ENCODE results near the gene TERF2IP.

Gene TERF2IP

DNA sequence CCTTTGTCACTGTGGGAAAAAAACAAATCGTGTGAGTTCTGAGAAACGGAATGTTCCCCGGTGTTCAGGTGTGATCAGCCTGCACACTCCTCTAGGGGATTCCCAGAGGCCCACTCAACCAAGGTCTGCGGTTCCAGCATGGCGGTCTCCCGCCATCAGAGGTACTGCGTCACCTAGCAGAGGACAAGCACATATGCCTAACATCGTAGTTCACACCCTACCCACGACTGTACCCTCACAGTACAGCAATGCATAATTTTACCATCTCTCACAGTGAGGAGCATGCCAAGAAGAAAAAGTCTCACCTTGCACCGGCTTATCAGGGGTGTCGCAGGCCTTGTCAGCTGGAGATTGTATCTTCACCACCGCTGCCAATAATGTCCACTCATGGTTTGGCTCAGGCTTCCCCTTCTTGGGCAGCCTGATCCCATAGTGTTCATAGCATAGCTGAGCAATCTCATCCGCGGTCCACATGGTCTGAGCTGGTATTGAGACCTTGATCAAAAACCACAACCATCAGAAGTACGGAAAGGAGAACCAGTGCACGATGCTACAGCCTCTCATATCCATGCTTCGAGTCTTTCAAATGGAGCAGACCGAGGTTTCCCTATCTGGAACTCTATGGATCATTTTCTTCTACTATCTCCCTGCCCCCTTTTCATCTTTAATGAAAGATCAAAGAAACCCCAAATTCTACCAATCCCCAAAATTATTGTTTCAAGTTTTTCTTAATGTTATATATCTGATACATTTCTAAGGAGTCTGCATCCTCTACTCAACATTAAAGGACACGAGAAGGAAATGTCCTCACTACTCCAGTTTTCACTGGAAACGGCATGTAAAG lies 27.0 kb upstream of the TERF2IP start:
- TF ChIP-seq CREB1 (IDR thresholded peaks at IDR 0.05; ENCODE audit: low read depth), result no peak
- TF ChIP-seq TCF12 (IDR thresholded peaks at IDR 0.05; ENCODE audit: low read depth), result no peak
- no peak for TF ChIP-seq ZBTB7A (IDR thresholded peaks at IDR 0.05; ENCODE audit: low read depth)
- no peak for TF ChIP-seq EP300 (IDR thresholded peaks at IDR 0.05; ENCODE audit: borderline replicate concordance)
- TF ChIP-seq USF1 (IDR thresholded peaks at IDR 0.05), result no peak
- no peak for TF ChIP-seq REST (IDR thresholded peaks at IDR 0.05; ENCODE audit: low read depth)
- TF ChIP-seq RAD21 (IDR thresholded peaks at IDR 0.05; ENCODE audit: low read depth), result no peak
- no peak for TF ChIP-seq FOXM1 (IDR thresholded peaks at IDR 0.05; ENCODE audit: borderline replicate concordance, low read depth)
- no peak for TF ChIP-seq TEAD4 (IDR thresholded peaks at IDR 0.05)
- no peak for TF ChIP-seq TAF1 (IDR thresholded peaks at IDR 0.05; ENCODE audit: low read depth)
- TF ChIP-seq YY1 (IDR thresholded peaks at IDR 0.05; ENCODE audit: low read depth), result no peak
- TF ChIP-seq CEBPB (IDR thresholded peaks at IDR 0.05), result no peak
- TF ChIP-seq NFIC (IDR thresholded peaks at IDR 0.05), result no peak
- no peak for TF ChIP-seq MAX (IDR thresholded peaks at IDR 0.05)
- no peak for TF ChIP-seq EGR1 (IDR thresholded peaks at IDR 0.05)

DNA sequence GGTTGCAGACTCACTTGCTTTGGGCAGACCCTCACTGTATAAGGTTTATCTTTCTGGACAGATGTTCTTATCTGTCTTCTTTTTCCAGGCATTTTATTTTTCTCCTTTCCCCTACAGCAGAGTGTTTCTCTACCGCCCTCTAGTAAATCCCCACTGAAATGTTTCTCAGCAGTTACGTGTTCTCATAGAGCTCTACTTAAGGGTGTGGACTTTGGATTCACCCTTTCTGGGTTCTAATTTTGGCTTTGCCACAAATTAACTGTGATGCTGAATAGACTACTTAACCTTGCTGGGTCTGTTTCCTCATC lies 26.4 kb upstream of the TERF2IP start:
- TF ChIP-seq USF1 (IDR thresholded peaks at IDR 0.05) (no peak), EGR1 (IDR thresholded peaks at IDR 0.05) (no peak), FOXM1 (IDR thresholded peaks at IDR 0.05; ENCODE audit: borderline replicate concordance, low read depth) (no peak), TEAD4 (IDR thresholded peaks at IDR 0.05) (no peak), NFIC (IDR thresholded peaks at IDR 0.05) (no peak), EP300 (IDR thresholded peaks at IDR 0.05; ENCODE audit: borderline replicate concordance) (no peak), CREB1 (IDR thresholded peaks at IDR 0.05; ENCODE audit: low read depth) (no peak), MAX (IDR thresholded peaks at IDR 0.05) (no peak), YY1 (IDR thresholded peaks at IDR 0.05; ENCODE audit: low read depth) (no peak), CEBPB (IDR thresholded peaks at IDR 0.05) (no peak), TAF1 (IDR thresholded peaks at IDR 0.05; ENCODE audit: low read depth) (no peak), TCF12 (IDR thresholded peaks at IDR 0.05; ENCODE audit: low read depth) (no peak), RAD21 (IDR thresholded peaks at IDR 0.05; ENCODE audit: low read depth) (no peak), REST (IDR thresholded peaks at IDR 0.05; ENCODE audit: low read depth) (no peak), ZBTB7A (IDR thresholded peaks at IDR 0.05; ENCODE audit: low read depth) (no peak)

DNA sequence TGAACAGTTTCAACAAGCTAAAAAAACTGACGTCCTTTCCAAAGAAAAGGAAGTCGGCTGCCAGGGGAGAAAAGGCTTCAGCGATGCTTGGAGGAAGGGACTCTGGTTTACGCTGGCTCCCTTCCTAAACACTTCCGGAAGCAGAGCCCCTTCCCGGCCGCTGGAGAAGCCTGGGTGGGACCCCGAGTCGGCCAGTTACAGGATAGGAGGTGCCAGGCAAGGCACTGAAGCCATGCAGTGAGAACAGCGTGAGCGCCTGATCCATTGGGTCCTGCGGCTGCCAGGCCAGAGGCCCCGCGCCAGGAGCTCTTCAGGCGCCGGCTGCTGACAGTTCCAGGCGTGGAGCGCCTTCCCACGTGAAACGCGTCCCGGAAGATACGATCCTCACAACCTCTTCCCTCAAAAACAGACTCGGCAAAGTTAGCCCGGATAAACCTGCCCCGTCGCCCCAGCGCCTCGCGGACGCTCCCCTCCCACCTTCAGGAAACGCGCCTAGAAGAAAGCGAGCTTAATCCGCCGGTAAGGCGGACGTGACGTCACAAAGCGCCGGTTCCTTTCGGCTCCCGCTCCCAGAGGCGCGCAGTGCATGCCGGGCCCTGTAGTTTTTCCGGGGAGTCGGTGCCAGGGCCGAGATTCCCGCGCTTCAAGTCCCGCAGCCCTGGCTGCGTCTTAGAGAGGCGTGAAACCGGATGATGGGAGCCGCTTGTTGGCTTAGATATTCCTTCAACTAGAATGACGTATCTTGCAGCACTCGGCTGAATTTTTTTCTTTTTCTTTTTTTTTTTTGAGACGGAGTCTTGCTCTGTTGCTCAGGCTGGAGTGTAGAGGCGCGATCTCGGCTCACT lies 24.6 kb upstream of the TERF2IP start, which contains the start of gene ADAT1:
TSS of gene ADAT1 (minus strand) at position 521 of the 845 bp plus-strand sequence. CDS start 2,482 bp downstream, outside the sequence.
- TF ChIP-seq NFIC (IDR thresholded peaks at IDR 0.05) (peak; percentile 41; the same call in 1 of the 2 replicates), ZBTB7A (IDR thresholded peaks at IDR 0.05; ENCODE audit: low read depth) (no peak), YY1 (IDR thresholded peaks at IDR 0.05; ENCODE audit: low read depth) (peak; percentile 40), CREB1 (IDR thresholded peaks at IDR 0.05; ENCODE audit: low read depth) (peak; percentile 86), USF1 (IDR thresholded peaks at IDR 0.05) (peak; percentile 45; the same call in 1 of the 2 replicates), TCF12 (IDR thresholded peaks at IDR 0.05; ENCODE audit: low read depth) (peak; percentile 54), EP300 (IDR thresholded peaks at IDR 0.05; ENCODE audit: borderline replicate concordance) (0 out of 2 replicates have a peak, but pooled peaks have one; percentile 18), FOXM1 (IDR thresholded peaks at IDR 0.05; ENCODE audit: borderline replicate concordance, low read depth) (peak; percentile 20; the same call in 1 of the 2 replicates), MAX (IDR thresholded peaks at IDR 0.05) (peak; percentile 93), TAF1 (IDR thresholded peaks at IDR 0.05; ENCODE audit: low read depth) (peak; percentile 72; the same call in 1 of the 2 replicates), CEBPB (IDR thresholded peaks at IDR 0.05) (no peak)

DNA sequence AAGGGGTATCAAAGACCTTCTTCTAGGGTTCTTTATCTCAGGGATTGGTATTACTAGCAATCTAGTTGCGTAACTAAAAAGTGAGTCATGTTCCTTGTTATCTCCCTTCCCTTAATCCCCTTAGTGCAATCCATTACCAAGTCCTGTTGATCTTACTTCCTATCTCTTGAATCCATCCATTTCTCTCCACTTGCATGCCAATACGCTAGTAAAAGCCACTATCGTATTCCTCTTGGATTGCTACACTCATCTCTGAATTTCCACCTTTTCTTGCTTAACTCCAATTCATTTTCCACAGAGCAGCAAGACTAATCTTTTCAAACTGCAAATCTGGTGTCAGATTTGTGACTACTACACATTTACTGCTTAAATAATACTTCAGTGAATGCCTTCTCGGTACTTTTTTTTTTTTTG lies 22.6 kb upstream of the TERF2IP start:
- no peak for TF ChIP-seq ZBTB7A (IDR thresholded peaks at IDR 0.05; ENCODE audit: low read depth)
- no peak for TF ChIP-seq EGR1 (IDR thresholded peaks at IDR 0.05)
- no peak for TF ChIP-seq EP300 (IDR thresholded peaks at IDR 0.05; ENCODE audit: borderline replicate concordance)
- TF ChIP-seq CEBPB (IDR thresholded peaks at IDR 0.05), result no peak
- TF ChIP-seq TEAD4 (IDR thresholded peaks at IDR 0.05), result no peak
- no peak for TF ChIP-seq YY1 (IDR thresholded peaks at IDR 0.05; ENCODE audit: low read depth)
- TF ChIP-seq TAF1 (IDR thresholded peaks at IDR 0.05; ENCODE audit: low read depth), result no peak
- no peak for TF ChIP-seq TCF12 (IDR thresholded peaks at IDR 0.05; ENCODE audit: low read depth)
- TF ChIP-seq FOXM1 (IDR thresholded peaks at IDR 0.05; ENCODE audit: borderline replicate concordance, low read depth), result no peak
- TF ChIP-seq USF1 (IDR thresholded peaks at IDR 0.05), result no peak
- TF ChIP-seq MAX (IDR thresholded peaks at IDR 0.05), result no peak
- no peak for TF ChIP-seq RAD21 (IDR thresholded peaks at IDR 0.05; ENCODE audit: low read depth)
- no peak for TF ChIP-seq NFIC (IDR thresholded peaks at IDR 0.05)
- no peak for TF ChIP-seq REST (IDR thresholded peaks at IDR 0.05; ENCODE audit: low read depth)
- TF ChIP-seq CREB1 (IDR thresholded peaks at IDR 0.05; ENCODE audit: low read depth), result no peak

All from Ishikawa (cell line).